HCT116 (cell line): ENCODE data around the gene ABHD2. TPM values are rescaled to one million over a fixed set of nuclear protein-coding genes. Genes with fewer than 3 reads are reported as not detected.

Experiments used
- ATAC-seq: fragments of 200-7000 bp; cut with Tn5 transposase; 2 replicates; pipeline ENCODE4 v1.9.1; 2020; ENCODE audit warnings: mild to moderate bottlenecking, moderate library complexity
- BruUV-seq: library from RNA; stranded (reverse); fragments of 400-500 nt; replicated peaks from 2 replicates; lab custom pipeline; 2021; lab: Mats Ljungman, UMichigan
- CTCF ChIA-PET: fragments of 300-600 bp; sonication (Branson Sonifier 250); formaldehyde crosslinking; loops from one replicate; lab custom pipeline; 2021; ENCODE audit warnings: antibody characterized with exemption; lab: Charles Lee
- POLR2A ChIA-PET: fragments of 300-600, 350-600 bp; sonication (Branson Sonifier 250); formaldehyde crosslinking; loops from one replicate; lab custom pipeline; 2021; ENCODE audit warnings: antibody characterized with exemption; lab: Charles Lee
- RAD21 ChIA-PET, 2 experiments: fragments of 300-600 bp; sonication (Branson Sonifier 250); formaldehyde crosslinking; loops; one replicate each; lab custom pipeline; 2023; ENCODE audit warnings: low total read pairs in 2 of 2; ENCODE audit not compliant: uncharacterized antibody in 2 of 2, unreplicated experiment in 2 of 2, low non-redundant PET in 1 of 2; lab: Charles Lee
- DNase-seq: peaks from one replicate; pipeline ENCODE4 v3.0.0-alpha.2; 2010; ENCODE audit warnings: low read depth, low spot score
- H2AFZ ChIP-seq: fragments of 200-600 bp; shearing (Covaris generic), sonication (generic); 2 replicates; pipeline ENCODE4 v1.6.1; 2017; ENCODE audit warnings: low read depth, mixed run types, mixed read lengths, antibody characterized with exemption, low read length; ENCODE audit not compliant: poor library complexity, severe bottlenecking
- H3K27ac ChIP-seq: 2 replicates; pipeline ENCODE4 v1.5.1; 2012; ENCODE audit warnings: low read depth, low read length
- H3K27me3 ChIP-seq: fragments of 200-600 bp; sonication (generic); 2 replicates; pipeline ENCODE4 v1.6.1; 2016; ENCODE audit warnings: mixed run types, low read length, mixed read lengths; ENCODE audit not compliant: insufficient read depth
- H3K36me3 ChIP-seq, 2 experiments: fragments of 200-500 bp in 1 of 2; fragments of 200-600 bp in 1 of 2; sonication (Bioruptor generic) in 1 of 2; sonication (generic) in 1 of 2; 2 replicates each; pipeline versions ENCODE4 v1.5.1 to v1.6.1; 2014 to 2016; ENCODE audit warnings: low read length in 2 of 2, inconsistent platforms in 1 of 2, mixed read lengths in 1 of 2, mixed run types in 1 of 2; ENCODE audit not compliant: insufficient read depth in 2 of 2, control insufficient read depth in 1 of 2
- H3K4me1 ChIP-seq, 2 experiments: fragments of 200-600 bp in 1 of 2; sonication (generic) in 1 of 2; 2 replicates each; pipeline versions ENCODE4 v1.5.1 to v1.6.1; 2012 to 2017; ENCODE audit warnings: low read length in 2 of 2, inconsistent platforms in 1 of 2, mild to moderate bottlenecking in 1 of 2, mixed read lengths in 1 of 2, mixed run types in 1 of 2, moderate library complexity in 1 of 2; ENCODE audit not compliant: insufficient read depth in 2 of 2, control insufficient read depth in 1 of 2
- H3K4me2 ChIP-seq: fragments of 200-600 bp; sonication (generic); 2 replicates; pipeline ENCODE4 v1.6.1; 2017; ENCODE audit warnings: mixed run types, low read length, mixed read lengths
- H3K4me3 ChIP-seq, 2 experiments: fragments of 200-600 bp in 1 of 2; sonication (generic) in 1 of 2; replicated peaks in 1 of 2; 2 replicates each; pipeline ENCODE4 v1.5.1; 2011 to 2016; ENCODE audit warnings: low read length in 2 of 2, control low read depth in 1 of 2, low read depth in 1 of 2, mild to moderate bottlenecking in 1 of 2, mixed read lengths in 1 of 2, mixed run types in 1 of 2
- H3K79me2 ChIP-seq: fragments of 200-600 bp; sonication (generic); 2 replicates; pipeline ENCODE4 v1.6.1; 2017; ENCODE audit warnings: mild to moderate bottlenecking, mixed run types, low read length, moderate library complexity, mixed read lengths; ENCODE audit not compliant: insufficient read depth
- H3K9ac ChIP-seq: fragments of 200-600 bp; sonication (generic); 2 replicates; pipeline ENCODE4 v1.6.1; 2016; ENCODE audit warnings: low read length, mixed read lengths
- H3K9me2 ChIP-seq: fragments of 200-600 bp; sonication (generic), shearing (Covaris generic); 2 replicates; pipeline ENCODE4 v1.6.1; 2017; ENCODE audit warnings: mixed run types, mild to moderate bottlenecking, moderate library complexity; ENCODE audit not compliant: insufficient read depth
- H3K9me3 ChIP-seq, 2 experiments: fragments of 200-500 bp in 1 of 2; fragments of 200-600 bp in 1 of 2; sonication (Bioruptor generic) in 1 of 2; sonication (generic) in 1 of 2; 2 replicates each; pipeline ENCODE4 v1.6.1; 2014 to 2017; ENCODE audit warnings: low read length in 2 of 2, mixed read lengths in 2 of 2, inconsistent platforms in 1 of 2, low read depth in 1 of 2, mild to moderate bottlenecking in 1 of 2, mixed run types in 1 of 2, moderate library complexity in 1 of 2; ENCODE audit not compliant: control insufficient read depth in 1 of 2, insufficient read depth in 1 of 2
- H4K20me1 ChIP-seq: fragments of 200-600 bp; sonication (generic), shearing (Covaris generic); 2 replicates; pipeline ENCODE4 v1.6.1; 2017; ENCODE audit warnings: mixed run types, mild to moderate bottlenecking, moderate library complexity; ENCODE audit not compliant: insufficient read depth
- CBX3 ChIP-seq: IDR thresholded peaks from 2 replicates; pipeline ENCODE4 v1.6.1; 2012; ENCODE audit warnings: low read depth
- CEBPB ChIP-seq: IDR thresholded peaks from 2 replicates; pipeline ENCODE4 v1.6.1; 2012; ENCODE audit warnings: low read depth
- EGR1 ChIP-seq: IDR thresholded peaks from 2 replicates; pipeline ENCODE4 v1.6.1; 2012; ENCODE audit warnings: low read depth
- ELF1 ChIP-seq: IDR thresholded peaks from 2 replicates; pipeline ENCODE4 v1.6.1; 2012; ENCODE audit warnings: low read depth, borderline replicate concordance
- EZH2 ChIP-seq: fragments of 200-600 bp; sonication (generic); IDR thresholded peaks from 2 replicates; pipeline ENCODE4 v1.6.1; 2017; ENCODE audit warnings: antibody characterized with exemption, mixed run types
- EZH2phosphoT487 ChIP-seq: fragments of 200-600 bp; IDR thresholded peaks from 2 replicates; pipeline ENCODE4 v1.6.1; 2018; ENCODE audit warnings: antibody characterized with exemption, borderline replicate concordance
- FOSL1 ChIP-seq: IDR thresholded peaks from 2 replicates; pipeline ENCODE4 v1.6.1; 2012; ENCODE audit warnings: low read depth
- JUND ChIP-seq: IDR thresholded peaks from 2 replicates; pipeline ENCODE4 v1.6.1; 2012
- POLR2A ChIP-seq: IDR thresholded peaks from 2 replicates; pipeline ENCODE4 v1.7.0; 2011; ENCODE audit warnings: borderline replicate concordance; ENCODE audit not compliant: insufficient read depth, insufficient read length; ENCODE audit errors: extremely low read depth
- POLR2AphosphoS5 ChIP-seq: IDR thresholded peaks from 2 replicates; pipeline ENCODE4 v1.6.1; 2011; ENCODE audit warnings: mild to moderate bottlenecking, low read depth, low read length, moderate library complexity
- RAD21 ChIP-seq: IDR thresholded peaks from 2 replicates; pipeline ENCODE4 v1.6.1; 2012; ENCODE audit warnings: low read depth, mild to moderate bottlenecking
- SP1 ChIP-seq: IDR thresholded peaks from 2 replicates; pipeline ENCODE4 v1.6.1; 2012; ENCODE audit warnings: low read depth
- YY1 ChIP-seq: IDR thresholded peaks from 2 replicates; pipeline ENCODE4 v1.6.1; 2011; ENCODE audit warnings: low read length, low read depth, moderate library complexity, mild to moderate bottlenecking; ENCODE audit not compliant: insufficient replicate concordance; ENCODE audit errors: extremely low read depth
- ZNF274 ChIP-seq: fragments of 200-500 bp; sonication (Bioruptor generic); IDR thresholded peaks from 2 replicates; pipeline ENCODE4 v1.6.1; 2014; ENCODE audit warnings: mild to moderate bottlenecking, low read depth, low read length, inconsistent platforms
- intact Hi-C: fragments of 100-400 bp; cut with micrococcal nuclease; formaldehyde crosslinking; loops from 2 replicates; pipeline ENCODE4 v1.10.0; 2022
- total RNA-seq: library from RNA; stranded (reverse); gene quantifications from one replicate; pipeline ENCODE4 v1.2.1, GENCODE V29; 2021; ENCODE audit not compliant: unreplicated experiment
- TF ChIP-seq, protein P1 (sequence below), 3 experiments: fragments of 200-600 bp in 1 of 3; sonication (generic) in 1 of 3; IDR thresholded peaks in 2 of 3; conservative IDR thresholded peaks in 1 of 3; 2 replicates each; pipeline ENCODE4 v1.5.1; 2012 to 2017; ENCODE audit warnings: low read depth in 2 of 3, low read length in 2 of 3, antibody characterized with exemption in 1 of 3, borderline replicate concordance in 1 of 3, control low read depth in 1 of 3, mild to moderate bottlenecking in 1 of 3, mixed read lengths in 1 of 3, mixed run types in 1 of 3, moderate library complexity in 1 of 3; ENCODE audit not compliant: insufficient read depth in 1 of 3
- TF ChIP-seq, protein P2 (sequence below): IDR thresholded peaks from 2 replicates; pipeline ENCODE4 v1.6.1; 2012; ENCODE audit warnings: low read depth

ABHD2 gene
- total RNA-seq, 1 experiment from 2014 or later = 40.8 TPM

DNA sequence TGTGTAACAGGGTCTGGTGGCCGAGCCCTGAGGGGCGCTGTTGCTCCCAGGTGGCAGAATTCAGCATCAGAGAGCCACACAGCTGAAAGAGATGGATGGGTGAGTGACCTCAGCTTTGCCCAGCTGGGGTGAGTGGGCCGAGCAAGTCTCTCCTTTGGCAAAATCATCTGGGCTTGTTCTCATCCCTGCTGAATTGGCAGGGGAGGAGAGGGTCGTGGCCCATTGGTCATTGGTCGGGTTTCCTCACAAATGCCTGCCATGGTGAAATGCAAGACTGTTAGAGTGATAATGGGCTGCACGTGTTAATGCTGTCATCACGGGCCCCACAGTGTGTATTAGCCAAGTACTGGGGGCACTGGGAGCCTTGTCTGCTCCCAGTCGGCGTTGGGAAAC lies 15.9 kb downstream of the ABHD2 start:
- POLR2A ChIA-PET = interaction anchor here (1.2 to 2.4 kb wide), 2 partner anchors 12 to 16 kb away, joined by 3 to 6 read pairs; partner anchors contain the start of gene ABHD2
- no peaks in the 10 kb centered on the region for H3K36me3 ChIP-seq
- H4K20me1 ChIP-seq = no peaks in the 10 kb centered on the region
- ATAC-seq (no peak), DNase-seq (no peak)
- no peak overlapping the region for H3K4me3 ChIP-seq
- no peaks in the 10 kb centered on the region for H3K27me3 ChIP-seq
- BruUV-seq = no TSS peak
- TF ChIP-seq ELF1 = no peak
- no peak for TF ChIP-seq POLR2A
- TF ChIP-seq SP1 = no peak
- H3K9ac ChIP-seq = no peak overlapping the region
- H3K4me2 ChIP-seq = peak overlapping the region; percentile 52; the same call in 1 of the 2 replicates
- RAD21 ChIA-PET = no interaction called here
- H3K27ac ChIP-seq = no peak overlapping the region
- H3K9me3 ChIP-seq = no peaks in the 10 kb centered on the region
- H3K9me2 ChIP-seq = no peaks in the 10 kb centered on the region
- H2AFZ ChIP-seq = no peak overlapping the region
- H3K79me2 ChIP-seq = peaks cover 9% of the 10 kb centered on the region; the same call in 1 of the 2 replicates
- CTCF ChIA-PET = interaction anchor here (1.9 kb wide), 1 partner anchor 23 kb away, joined by 7 read pairs; no protein-coding TSS in a partner anchor
- intact Hi-C loops = no loop called here
- peaks cover 33 to 73% of the 10 kb centered on the region in 2 experiments for H3K4me1 ChIP-seq

DNA sequence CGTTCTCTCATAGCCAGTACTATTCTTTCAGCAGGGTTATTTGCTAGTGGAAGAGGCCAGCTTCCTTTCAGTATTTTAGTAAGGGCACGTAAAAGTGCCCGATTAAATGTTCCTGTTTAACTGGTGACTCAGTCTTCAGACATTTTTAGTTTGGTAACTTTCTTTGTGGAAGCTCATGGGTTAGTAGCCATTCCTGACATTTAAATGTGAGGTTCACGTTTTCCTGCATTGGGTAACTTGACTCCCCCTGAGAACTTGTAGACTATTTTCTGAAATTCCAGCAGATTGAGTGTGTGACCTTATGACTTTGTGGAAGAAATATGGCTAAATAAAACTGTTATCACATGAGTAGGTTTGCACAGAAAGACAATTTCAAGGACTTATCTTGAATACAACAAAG lies 16.9 kb downstream of the ABHD2 start:
- Histone ChIP-seq H3K4me3 (peak overlapping the region in 1 of 2 experiments; percentile 1; a peak in 1 of 4 replicates), H3K27me3 (no peaks in the 10 kb centered on the region), H3K79me2 (peaks cover 7% of the 10 kb centered on the region; the same call in 1 of the 2 replicates), H3K4me1 (peaks cover 33 to 71% of the 10 kb centered on the region in 2 experiments), H2AFZ (no peak overlapping the region), H3K36me3 (no peaks in the 10 kb centered on the region), H3K27ac (no peak overlapping the region), H4K20me1 (no peaks in the 10 kb centered on the region), H3K4me2 (peak overlapping the region; percentile 52), H3K9ac (0 out of 2 replicates have a peak overlapping the region, but pooled peaks have one; percentile 14), H3K9me3 (no peaks in the 10 kb centered on the region), H3K9me2 (no peaks in the 10 kb centered on the region)
- no peak for ATAC-seq
- no peak for DNase-seq
- ChIA-PET POLR2A (interaction anchor here (1.2 to 2.4 kb wide), 2 partner anchors 11 to 17 kb away, joined by 3 to 6 read pairs; partner anchors contain the start of gene ABHD2), CTCF (no interaction called here), RAD21 (no interaction called here)
- intact Hi-C loops = no loop called here
- no TSS peak for BruUV-seq
- TF ChIP-seq CEBPB (0 out of 2 replicates have a peak, but pooled peaks have one; percentile 14), SP1 (0 out of 2 replicates have a peak, but pooled peaks have one; percentile 20), RAD21 (no peak), JUND (peak; percentile 42; the same call in 1 of the 2 replicates), CBX3 (no peak), ZNF274 (no peak), FOSL1 (peak; percentile 37; the same call in 1 of the 2 replicates), POLR2AphosphoS5 (no peak), EGR1 (no peak), ELF1 (no peak), EZH2 (no peak), YY1 (no peak), EZH2phosphoT487 (no peak)
- TF ChIP-seq, protein P1, sequence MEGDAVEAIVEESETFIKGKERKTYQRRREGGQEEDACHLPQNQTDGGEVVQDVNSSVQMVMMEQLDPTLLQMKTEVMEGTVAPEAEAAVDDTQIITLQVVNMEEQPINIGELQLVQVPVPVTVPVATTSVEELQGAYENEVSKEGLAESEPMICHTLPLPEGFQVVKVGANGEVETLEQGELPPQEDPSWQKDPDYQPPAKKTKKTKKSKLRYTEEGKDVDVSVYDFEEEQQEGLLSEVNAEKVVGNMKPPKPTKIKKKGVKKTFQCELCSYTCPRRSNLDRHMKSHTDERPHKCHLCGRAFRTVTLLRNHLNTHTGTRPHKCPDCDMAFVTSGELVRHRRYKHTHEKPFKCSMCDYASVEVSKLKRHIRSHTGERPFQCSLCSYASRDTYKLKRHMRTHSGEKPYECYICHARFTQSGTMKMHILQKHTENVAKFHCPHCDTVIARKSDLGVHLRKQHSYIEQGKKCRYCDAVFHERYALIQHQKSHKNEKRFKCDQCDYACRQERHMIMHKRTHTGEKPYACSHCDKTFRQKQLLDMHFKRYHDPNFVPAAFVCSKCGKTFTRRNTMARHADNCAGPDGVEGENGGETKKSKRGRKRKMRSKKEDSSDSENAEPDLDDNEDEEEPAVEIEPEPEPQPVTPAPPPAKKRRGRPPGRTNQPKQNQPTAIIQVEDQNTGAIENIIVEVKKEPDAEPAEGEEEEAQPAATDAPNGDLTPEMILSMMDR (IDR thresholded peaks at IDR 0.05 in 2 of 3, conservative IDR thresholded peaks at IDR 0.05 in 1 of 3; ENCODE audit: borderline replicate concordance in 1 of 3, insufficient read depth in 1 of 3, low read depth in 2 of 3, low read length in 2 of 3) = no peak
- TF ChIP-seq, protein P2, sequence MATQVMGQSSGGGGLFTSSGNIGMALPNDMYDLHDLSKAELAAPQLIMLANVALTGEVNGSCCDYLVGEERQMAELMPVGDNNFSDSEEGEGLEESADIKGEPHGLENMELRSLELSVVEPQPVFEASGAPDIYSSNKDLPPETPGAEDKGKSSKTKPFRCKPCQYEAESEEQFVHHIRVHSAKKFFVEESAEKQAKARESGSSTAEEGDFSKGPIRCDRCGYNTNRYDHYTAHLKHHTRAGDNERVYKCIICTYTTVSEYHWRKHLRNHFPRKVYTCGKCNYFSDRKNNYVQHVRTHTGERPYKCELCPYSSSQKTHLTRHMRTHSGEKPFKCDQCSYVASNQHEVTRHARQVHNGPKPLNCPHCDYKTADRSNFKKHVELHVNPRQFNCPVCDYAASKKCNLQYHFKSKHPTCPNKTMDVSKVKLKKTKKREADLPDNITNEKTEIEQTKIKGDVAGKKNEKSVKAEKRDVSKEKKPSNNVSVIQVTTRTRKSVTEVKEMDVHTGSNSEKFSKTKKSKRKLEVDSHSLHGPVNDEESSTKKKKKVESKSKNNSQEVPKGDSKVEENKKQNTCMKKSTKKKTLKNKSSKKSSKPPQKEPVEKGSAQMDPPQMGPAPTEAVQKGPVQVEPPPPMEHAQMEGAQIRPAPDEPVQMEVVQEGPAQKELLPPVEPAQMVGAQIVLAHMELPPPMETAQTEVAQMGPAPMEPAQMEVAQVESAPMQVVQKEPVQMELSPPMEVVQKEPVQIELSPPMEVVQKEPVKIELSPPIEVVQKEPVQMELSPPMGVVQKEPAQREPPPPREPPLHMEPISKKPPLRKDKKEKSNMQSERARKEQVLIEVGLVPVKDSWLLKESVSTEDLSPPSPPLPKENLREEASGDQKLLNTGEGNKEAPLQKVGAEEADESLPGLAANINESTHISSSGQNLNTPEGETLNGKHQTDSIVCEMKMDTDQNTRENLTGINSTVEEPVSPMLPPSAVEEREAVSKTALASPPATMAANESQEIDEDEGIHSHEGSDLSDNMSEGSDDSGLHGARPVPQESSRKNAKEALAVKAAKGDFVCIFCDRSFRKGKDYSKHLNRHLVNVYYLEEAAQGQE = no peak
